GM06990 (cell line): Measurements from ENCODE around the gene MDM2.

Experiments
- DNase-seq: peaks from one replicate; pipeline ENCODE4 v3.0.0-alpha.2; 2011; ENCODE audit not compliant: insufficient read length; ENCODE audit errors: extremely low read depth
- H3K27me3 ChIP-seq: replicated peaks from 2 replicates; pipeline ENCODE4 v1.6.0; 2011; ENCODE audit warnings: low read length; ENCODE audit not compliant: control insufficient read depth, insufficient read depth
- H3K36me3 ChIP-seq: 2 replicates; pipeline ENCODE4 v1.5.1; 2011; ENCODE audit warnings: low read length; ENCODE audit not compliant: control insufficient read depth, insufficient read depth
- H3K4me3 ChIP-seq: replicated peaks from 2 replicates; pipeline ENCODE4 v1.5.1; 2011; ENCODE audit warnings: low read depth, mild to moderate bottlenecking, control low read depth, low read length
- CTCF ChIP-seq: IDR thresholded peaks from 2 replicates; pipeline ENCODE4 v1.5.1; 2011; ENCODE audit warnings: low read length, control low read depth, mild to moderate bottlenecking, inconsistent platforms; ENCODE audit not compliant: insufficient read depth, poor library complexity, severe bottlenecking

The MDM2 gene

DNA sequence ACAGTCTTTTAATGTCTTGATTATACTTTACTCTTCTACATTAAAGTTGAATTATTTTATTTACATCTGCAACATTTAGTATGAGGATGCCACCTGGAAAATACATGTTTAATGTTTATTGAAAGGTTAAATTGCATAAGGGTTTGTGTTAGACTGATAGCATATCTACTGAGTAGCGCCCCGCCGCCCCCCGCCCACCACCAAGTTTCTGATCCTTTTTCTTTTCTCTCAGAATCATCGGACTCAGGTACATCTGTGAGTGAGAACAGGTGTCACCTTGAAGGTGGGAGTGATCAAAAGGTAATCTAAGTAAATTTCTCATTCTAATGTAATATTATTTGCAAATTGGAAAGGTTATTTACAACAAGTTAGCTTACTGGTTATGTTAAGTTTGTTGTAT, 16.2 kb downstream of the MDM2 start:
- H3K4me3 ChIP-seq: no peak overlapping the region
- no peak for TF ChIP-seq CTCF
- no peaks in the 10 kb centered on the region for H3K27me3 ChIP-seq
- peaks cover 26% of the 10 kb centered on the region for H3K36me3 ChIP-seq
- no peak for DNase-seq

GRCh38 chr12:68824597-68825250, 16.7 kb downstream of the MDM2 start:
- H3K36me3 ChIP-seq: peaks cover 24% of the 10 kb centered on the region

DNA sequence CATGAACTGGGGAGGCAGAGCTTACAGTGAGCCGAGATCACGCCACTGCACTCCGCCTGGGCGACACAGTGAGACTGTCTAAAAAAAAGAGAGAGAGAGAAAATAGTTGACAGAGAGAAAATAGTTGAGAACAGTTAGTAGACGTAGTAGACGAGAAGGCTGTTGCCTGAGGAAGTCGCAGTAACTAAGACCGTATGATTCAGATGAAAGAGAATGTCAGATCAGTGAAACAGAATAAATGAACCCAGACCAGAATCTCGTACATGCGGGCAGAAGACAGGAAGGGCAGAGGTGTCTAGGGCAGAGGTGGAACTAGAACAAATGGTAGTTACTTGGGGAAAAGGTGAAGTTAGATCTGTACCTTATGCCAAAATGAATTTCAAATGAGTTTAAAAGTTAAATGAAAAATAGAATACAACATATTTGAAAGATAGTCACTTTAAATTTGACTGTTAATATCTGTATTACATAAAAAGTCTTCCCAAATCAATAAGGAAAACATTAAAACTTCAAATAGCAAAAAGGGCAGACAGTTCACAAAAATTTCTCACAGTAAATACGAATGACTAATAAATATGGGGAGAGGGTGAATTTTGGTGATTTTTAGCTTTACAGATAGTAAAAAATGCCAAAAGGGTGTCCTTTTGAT, 17.7 kb downstream of the MDM2 start:
- Histone ChIP-seq H3K36me3 (peaks cover 23% of the 10 kb centered on the region), H3K27me3 (no peaks in the 10 kb centered on the region), H3K4me3 (no peak overlapping the region)
- no peak for DNase-seq
- no peak for TF ChIP-seq CTCF

More at GRCh38 chr12:68824597-68825250, 16.7 kb downstream of the MDM2 start:
- no peak for TF ChIP-seq CTCF
- DNase-seq: no peak
- Histone ChIP-seq H3K4me3 (no peak overlapping the region), H3K27me3 (no peaks in the 10 kb centered on the region)

DNA sequence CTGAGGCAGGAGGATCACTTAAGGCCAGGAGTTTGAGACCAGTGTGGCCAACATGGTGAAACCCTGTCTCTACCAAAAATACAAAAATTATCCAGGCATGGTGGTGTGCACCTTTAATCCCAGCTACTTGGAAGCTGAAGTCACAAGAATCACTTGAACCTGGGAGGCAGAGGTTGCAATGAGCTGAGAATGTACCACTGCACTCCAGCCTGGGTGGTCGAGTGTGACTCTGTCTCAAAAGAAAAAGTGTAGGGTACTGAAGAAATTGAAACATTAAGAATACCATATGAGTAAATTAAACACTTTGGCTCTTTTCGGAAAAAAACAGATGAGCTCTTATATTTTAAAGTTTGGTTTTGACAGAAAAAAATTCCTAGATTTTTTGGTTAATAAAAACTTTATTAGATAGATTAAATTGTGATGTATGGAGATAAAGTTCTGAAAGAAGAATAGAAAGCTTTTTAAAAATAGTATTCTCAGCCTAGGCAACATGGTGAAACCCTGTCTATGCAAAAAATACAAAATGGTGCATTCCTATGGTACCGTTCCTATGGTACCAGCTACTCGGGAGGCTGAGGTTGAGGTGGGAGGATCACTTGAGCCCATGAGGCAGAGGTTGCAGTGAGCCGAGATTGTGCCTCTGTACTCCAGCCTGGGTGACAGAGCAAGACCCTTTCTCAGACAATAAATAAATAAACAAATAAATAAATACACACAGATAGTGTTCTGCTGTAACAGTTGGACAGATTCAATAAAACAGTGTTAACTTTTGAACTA, 20.1 kb downstream of the MDM2 start:
- no peak for DNase-seq
- no peak for TF ChIP-seq CTCF
- Histone ChIP-seq H3K4me3 (no peak overlapping the region), H3K36me3 (peaks cover 19% of the 10 kb centered on the region), H3K27me3 (no peaks in the 10 kb centered on the region)

DNA sequence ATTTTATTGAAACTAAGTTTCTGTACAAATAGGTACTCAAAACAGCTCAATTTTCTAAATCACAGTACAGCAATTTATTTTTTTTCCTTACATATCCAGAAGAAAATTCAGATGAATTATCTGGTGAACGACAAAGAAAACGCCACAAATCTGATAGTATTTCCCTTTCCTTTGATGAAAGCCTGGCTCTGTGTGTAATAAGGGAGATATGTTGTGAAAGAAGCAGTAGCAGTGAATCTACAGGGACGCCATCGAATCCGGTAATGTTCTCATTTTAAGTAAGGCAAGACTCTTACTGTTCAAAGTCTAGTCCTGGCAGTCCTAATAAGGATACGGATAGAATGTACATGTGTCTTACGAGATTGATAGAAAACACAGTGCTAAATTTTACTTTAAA, 20.7 kb downstream of the MDM2 start:
- H3K36me3 ChIP-seq: peaks cover 19% of the 10 kb centered on the region
- no peak for DNase-seq
- no peak overlapping the region for H3K4me3 ChIP-seq
- no peak for TF ChIP-seq CTCF
- H3K27me3 ChIP-seq: no peaks in the 10 kb centered on the region
